Stimulated activated CD8-positive, alpha-beta memory T cell treated with anti-CD3 and anti-CD28 coated beads, Interleukin-4, amount 100 ng/mL, for 24 hours (primary cell): ENCODE measurements around the gene TMEM154.

Source experiments
- DNase-seq: peaks from one replicate; pipeline ENCODE4 v3.0.0-alpha.2; 2020; ENCODE audit warnings: low read depth

Gene TMEM154

DNA sequence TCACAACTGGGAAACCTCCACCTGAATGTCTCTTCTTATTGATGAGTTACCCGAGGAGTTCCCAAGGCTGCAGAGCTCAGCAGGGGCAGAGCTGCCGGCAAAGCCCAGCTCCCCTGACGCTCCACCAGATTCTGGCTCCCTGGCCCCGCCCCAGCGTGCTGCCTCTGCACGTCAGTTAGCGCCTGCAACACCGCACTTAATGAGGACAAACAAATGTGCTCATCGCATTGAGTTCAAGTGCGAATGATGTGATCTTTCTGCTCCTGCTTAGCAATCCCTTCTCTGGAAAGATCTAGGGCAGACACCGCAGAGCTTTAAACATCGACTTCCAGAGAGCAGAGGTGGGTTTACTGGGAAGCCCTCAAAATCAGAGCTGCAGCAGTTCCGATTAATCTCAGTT lies 88.4 kb downstream of the TMEM154 start:
- no peak for DNase-seq

DNA sequence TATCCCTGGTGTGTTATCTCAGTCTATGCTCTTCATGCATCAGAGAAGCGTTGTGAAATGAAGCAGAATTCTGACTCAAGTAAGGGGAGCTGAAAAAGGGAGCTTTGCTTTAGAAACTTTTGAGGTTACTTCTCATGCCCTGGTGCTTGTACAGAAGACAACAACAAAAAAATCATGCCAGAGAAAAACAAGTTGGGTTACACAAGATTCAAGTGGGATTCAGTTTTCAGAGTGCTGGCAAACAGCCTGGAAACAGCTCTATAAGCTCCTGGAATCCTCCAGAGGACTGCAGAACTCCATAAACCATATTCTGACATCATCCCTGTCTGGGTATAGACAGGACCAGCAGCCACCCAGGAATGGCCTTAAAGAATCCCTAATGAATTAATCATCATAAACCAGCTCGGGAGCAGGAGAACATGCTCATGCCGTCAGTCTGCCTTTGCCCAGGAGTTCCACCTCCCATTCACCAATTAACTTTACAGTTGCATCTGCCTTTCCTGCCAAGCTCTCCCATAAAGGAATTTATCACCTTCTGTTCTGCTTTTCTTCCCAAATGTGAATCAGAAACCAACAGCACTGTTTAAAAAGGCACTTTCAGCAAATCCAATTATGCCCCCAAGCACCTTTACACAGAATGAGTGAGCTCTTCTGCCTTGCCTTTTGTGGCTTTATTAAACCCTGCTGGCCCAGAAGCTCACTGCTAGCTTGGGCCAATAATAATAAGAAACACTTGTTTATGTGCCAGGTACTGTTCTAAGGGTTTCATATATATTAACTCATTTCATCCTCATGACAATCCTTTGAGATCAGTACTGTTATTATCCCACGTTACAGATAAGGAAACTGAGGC lies 89.4 kb downstream of the TMEM154 start:
- no peak for DNase-seq

DNA sequence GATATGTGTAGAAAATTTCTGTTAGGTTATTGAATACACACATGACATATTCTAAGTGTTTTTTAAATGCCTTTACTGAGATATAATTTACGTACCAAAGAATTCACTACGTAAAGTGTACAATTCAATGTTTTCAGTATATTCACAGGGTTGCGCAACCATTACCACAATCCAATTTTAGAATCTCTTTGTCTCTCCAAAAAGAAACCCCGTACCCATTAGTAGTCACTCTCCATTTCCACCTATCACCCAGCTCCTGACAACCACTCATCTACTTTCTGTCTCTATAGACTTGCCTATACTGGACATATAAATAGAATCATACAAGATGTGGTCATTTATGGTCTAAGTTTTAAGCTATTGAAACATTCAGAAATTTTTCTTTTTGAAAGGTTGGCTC lies 90.9 kb downstream of the TMEM154 start:
- DNase-seq = no peak

DNA sequence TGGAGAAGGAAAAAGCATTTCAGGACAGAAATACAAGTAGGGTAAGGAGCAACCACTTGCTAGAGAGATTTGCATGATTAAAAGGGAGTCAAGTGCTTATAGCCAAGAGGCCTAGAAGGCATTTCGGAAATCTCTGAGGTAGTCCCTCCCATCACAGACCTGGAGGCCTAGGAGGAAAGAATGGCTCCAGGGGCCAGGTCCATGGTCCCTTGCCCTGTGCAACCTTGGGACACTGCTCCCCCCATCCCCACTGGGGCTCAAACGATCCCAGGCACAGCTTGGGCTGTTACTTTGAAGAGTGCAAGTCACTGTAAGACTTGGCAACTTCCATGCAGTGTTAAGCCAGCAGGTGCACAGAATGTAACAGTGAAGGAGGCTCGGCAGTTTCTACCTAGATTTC lies 92.7 kb downstream of the TMEM154 start:
- DNase-seq = no peak

DNA sequence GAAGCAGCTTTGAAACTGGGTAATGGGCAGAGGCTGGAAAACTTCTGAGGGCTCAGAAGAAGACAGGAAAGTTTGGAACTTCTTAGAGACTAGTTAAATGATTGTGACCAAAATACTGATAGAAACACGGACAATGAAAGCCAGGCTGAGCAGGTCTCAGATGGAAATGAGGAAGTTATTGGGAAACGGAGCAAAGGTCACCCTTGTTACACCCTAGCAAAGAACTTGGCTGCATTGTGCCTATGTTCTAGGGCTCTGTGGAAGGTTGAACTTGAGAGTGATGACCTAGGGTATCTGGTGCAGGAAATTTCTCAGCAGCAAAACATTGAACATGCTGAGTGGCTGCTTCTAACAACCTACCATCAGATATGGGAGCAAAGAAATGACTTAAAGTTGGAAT lies 93.1 kb downstream of the TMEM154 start:
- no peak for DNase-seq

DNA sequence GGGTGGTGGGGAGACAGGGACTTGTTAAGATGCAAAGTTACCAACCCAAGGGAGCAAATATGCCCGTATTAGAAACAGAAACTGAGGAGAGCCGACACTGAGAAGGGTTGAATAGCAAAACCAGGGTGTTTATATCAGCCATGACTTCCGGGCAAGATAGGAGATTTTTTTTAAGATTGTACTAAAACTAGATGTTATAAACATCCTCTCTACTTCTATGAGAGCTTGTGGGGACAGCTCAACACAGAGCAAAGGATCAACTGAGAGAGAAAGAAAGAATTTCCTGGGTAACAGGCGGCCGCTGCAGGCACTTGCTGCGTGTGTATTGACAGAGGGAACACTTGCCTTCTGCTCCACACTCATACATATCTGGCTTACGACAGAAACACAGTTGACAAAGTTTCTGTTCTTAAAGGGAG lies 94.8 kb downstream of the TMEM154 start:
- no peak for DNase-seq

DNA sequence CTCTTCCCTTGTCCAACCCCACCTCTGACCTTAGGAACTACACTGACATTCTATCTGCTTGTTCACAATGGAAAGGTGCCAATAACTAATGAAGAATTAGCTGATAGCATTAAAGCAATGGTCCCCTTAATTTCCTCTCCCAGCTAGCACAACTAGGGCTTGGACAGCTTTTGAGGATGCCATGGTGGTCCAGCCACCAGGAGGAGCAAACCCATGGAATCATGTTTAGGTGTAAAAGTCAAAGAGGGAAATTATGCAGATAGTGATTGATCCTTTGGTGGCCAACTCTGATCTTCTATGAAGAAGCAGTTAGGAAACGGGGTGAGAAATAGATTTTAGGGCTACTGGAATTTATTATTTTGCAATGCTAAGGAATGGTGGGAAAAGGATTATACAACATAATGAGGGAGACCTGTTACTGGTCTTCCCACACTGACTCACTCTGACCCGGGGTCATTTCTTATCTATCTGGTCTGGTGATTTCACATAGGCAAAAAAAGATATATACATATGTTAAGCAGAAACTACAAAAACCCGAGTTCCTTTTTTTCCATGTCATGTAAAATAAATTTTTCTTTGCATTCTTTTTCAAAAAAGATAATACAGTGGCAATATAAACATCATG lies 98.1 kb downstream of the TMEM154 start:
- no peak for DNase-seq

DNA sequence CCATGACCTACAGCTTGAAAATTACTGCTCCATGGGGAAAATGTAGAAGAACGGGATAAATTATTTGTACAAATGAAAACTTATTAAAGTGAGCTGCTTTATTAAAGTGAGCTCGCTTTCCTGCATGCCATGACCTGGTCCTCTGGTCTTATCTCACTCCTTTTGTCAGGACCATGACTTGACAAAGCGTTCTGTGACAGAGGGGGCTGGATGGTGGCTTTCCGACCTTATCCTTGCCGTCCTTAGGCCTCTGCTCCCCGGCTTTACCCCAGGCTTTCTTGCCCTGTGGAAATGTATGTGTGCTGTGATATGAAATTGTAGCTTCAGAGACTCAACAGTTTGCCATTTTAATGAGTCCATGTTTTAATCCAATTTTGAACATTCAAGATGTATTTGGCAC lies 99.9 kb downstream of the TMEM154 start:
- no peak for DNase-seq

DNA sequence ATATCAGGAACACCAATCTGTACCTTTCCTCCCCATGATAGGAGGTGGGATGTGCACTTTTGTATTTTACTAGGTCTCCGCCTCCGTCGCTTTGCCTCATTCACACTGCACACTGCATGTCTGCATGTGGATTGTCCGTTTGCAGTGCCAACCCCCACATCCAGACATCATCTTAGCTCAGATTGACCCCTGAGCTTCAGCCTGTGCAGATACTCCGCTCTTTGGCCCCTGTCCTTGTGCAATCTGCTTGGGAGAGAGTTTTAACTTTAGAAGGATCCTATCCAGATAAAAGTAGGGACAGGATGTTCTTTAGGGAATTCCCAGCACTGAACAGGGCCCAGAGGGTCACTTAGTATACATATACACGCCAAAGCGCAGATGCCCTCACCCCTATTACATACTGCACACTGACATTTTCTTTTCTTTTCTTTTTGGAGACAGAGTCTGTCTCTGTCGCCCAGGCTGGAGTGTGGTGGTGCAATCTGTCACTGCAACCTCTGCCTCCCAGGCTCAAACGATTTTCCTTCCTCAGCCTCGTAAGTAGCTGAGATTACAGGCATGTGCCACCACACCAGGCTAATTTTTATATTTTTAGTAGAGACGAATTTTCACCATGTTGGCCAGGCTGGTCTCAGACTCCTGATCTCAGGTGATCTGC lies 100.6 kb downstream of the TMEM154 start:
- no peak for DNase-seq

DNA sequence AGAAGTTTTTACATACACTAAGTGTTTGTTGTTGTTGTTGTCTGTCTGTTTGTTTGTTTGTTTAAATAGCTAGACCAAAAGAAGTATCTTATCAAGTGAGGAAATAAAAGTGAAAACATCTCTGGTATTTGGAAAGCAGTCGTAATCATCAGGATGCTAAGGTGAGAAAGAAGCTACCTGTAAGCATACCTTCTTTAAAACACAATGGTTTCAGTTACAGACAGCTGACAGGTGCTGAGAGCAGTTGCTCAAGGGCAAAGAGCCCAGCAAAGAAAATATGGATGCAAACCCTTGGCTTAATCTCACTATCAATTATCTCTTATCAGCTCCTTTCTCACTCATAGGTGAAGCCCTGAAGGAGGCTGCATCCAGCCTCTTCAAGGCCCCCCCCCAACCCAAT lies 101.1 kb downstream of the TMEM154 start:
- no peak for DNase-seq

DNA sequence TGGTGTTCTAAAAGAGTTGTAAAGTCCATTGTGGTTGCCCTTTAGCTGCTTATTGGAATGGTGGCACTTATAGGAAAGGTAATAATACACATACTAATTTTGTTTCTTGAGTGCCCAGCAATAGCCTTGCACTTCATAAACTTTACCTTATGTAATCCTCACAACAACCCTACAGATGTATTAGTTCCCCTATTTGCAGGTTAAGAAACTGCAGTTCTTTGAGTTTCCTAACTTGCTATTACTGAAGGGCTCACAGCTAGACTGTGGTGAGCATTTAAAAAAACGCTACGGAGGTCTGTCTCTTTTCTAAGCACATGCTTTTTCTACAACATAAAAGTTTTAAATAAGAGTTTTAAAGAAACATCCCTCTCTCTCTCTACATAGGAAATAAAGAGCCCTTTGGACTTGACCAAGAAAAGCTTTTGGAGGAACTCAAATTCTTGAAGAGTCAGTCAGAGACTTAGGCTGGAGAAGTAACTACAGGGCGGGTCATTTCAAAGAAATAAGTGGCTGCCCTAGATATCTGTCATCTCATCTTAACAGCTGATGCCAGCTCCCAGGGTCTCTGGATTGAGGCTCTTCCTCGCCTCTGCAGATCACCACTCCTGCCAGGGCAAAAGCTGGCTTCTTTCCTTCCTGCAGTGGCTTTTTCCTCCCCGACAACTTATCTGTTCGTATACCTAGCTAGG lies 101.9 kb downstream of the TMEM154 start:
- no peak for DNase-seq

DNA sequence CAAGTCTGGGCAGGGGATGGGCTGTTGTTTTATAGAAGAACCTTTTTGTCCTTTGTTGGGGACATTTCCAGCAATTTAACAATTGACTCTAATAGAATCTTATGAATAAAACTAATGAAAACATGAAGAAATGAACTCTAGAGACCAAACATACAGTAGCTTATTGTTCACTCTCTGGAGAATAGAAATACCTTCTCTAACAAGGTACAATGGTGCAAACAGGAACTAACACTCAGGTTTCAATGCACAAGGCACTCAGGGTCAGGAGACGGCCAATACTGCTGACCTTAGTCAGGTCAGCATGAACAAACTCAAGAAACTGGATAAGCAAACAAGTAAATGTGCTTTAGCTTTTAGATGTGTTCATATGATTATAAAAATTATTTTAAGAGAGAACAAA lies 104.3 kb downstream of the TMEM154 start:
- no peak for DNase-seq

DNA sequence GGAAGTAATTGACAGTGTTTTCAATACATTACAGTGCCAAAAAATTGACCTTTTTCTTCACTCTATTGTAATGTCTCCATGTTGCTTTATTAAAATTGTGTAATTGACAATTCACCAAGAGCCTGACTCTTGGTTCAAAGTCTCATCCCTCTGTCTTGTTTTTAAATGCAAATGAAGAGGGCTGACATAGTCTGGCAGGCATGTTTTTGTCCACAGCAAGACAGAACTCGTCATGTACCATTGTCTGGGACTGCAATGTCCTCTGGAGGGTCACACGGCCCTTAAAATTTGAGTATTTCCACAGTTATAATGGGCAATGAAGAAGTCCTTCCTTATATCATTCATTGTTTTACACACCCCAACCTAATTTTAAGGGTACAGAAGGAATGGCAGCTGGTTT lies 105.9 kb downstream of the TMEM154 start:
- DNase-seq = no peak

DNA sequence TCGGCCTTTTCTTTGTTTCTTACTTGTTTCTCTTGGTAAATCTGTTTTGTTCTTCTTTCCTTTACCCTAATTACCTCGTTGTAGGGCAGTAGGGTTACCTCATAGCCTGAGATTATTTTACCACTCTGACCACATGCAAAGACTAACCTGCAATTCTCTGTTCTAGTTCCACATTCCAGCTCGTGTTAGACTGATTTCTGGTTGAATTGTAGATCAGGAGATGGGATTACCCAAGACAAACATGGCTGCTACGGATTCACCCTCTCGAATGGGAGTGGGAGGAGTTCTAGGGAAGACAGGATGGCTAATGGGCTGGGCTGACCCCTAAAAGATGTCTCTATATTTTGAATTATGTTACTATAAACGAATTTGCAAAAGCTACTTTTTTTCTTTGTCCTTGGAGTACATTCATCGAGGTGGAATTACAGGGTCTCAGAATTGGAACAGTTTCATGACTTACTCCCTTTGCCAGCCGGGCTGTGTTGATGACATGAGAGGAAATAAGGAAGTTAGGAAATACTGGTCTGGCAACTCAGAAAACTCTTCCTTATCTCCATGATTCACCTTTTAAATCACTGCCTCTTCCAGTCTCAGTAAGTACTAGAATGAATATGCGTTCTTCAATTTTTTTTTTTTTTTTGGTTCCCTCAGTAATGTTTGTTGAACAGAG lies 107.2 kb downstream of the TMEM154 start:
- DNase-seq = no peak

DNA sequence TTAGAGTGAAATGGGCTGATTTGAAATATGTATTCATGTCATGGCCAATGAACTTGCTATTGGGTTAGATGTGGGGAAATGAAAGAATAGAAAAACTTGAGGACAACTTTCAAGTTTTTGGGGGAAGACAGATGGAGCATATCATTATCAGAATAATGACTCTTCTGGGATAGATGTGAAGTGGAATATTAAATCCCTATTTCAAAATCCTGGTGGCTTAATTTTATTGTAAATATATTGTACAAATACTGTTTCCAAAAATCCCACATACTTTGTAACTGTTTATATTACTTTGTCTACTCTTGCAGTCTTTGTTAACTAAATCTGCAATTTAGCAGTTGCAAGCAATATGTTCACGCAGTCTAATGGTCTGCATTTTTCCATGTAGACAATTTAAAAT lies 108.0 kb downstream of the TMEM154 start:
- DNase-seq = no peak

DNA sequence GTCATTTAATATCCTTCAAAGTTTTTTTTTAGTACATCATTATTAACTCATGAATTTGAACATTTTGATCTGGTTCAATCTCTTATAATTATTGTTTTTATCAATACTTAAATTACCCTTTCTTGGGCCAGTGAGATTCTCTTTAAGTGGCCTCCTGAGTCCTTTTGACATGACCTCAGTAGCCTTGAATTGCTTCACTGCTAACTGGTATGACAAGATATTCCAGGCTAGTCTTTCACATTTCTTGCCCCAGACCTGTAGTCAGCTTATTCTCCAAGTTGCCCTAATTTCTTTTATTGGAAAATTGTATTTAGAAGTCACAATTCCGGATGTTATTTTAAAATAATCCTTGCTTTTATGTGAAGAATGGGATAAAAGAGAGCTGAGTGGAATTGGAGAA lies 108.5 kb downstream of the TMEM154 start:
- no peak for DNase-seq
